ENCODE results near the gene FBXO38.

The FBXO38 gene

GRCh38 chr5:148426514-148426913 lies 42.8 kb downstream of the FBXO38 start:
- H3K9ac ChIP-seq (ENCODE audit: low read depth, low read length) = no peak overlapping the region
- peaks cover 18% of the 10 kb centered on the region for H3K36me3 ChIP-seq (ENCODE audit: insufficient read depth, low read length)
- no peaks in the 10 kb centered on the region for H3K9me3 ChIP-seq (ENCODE audit: control insufficient read depth, insufficient read depth, low read length)
- H3K4me1 ChIP-seq (ENCODE audit: insufficient read depth, low read length) = no peaks in the 10 kb centered on the region

- H3K9me3 ChIP-seq (ENCODE audit: control insufficient read depth, insufficient read depth, low read length) = no peaks in the 10 kb centered on the region
- H3K9ac ChIP-seq (ENCODE audit: low read depth, low read length) = no peak overlapping the region
- H3K4me1 ChIP-seq (ENCODE audit: insufficient read depth, low read length) = no peaks in the 10 kb centered on the region
- H3K36me3 ChIP-seq (ENCODE audit: insufficient read depth, low read length) = peaks cover 18% of the 10 kb centered on the region
These were observed 43.7 kb downstream of the FBXO38 start for GRCh38 chr5:148427370-148428042.

GRCh38 chr5:148428848-148429247 lies 45.1 kb downstream of the FBXO38 start:
- H3K9me3 ChIP-seq (ENCODE audit: control insufficient read depth, insufficient read depth, low read length) = no peaks in the 10 kb centered on the region
- peaks cover 21% of the 10 kb centered on the region for H3K36me3 ChIP-seq (ENCODE audit: insufficient read depth, low read length)
- H3K4me1 ChIP-seq (ENCODE audit: insufficient read depth, low read length) = no peaks in the 10 kb centered on the region
- H3K9ac ChIP-seq (ENCODE audit: low read depth, low read length) = no peak overlapping the region

GRCh38 chr5:148433826-148434225 lies 50.1 kb downstream of the FBXO38 start:
- Histone ChIP-seq H3K36me3 (ENCODE audit: insufficient read depth, low read length) (peaks cover 6% of the 10 kb centered on the region; the same call in 1 of the 2 replicates), H3K9me3 (ENCODE audit: control insufficient read depth, insufficient read depth, low read length) (no peaks in the 10 kb centered on the region), H3K9ac (ENCODE audit: low read depth, low read length) (no peak overlapping the region), H3K4me1 (ENCODE audit: insufficient read depth, low read length) (no peaks in the 10 kb centered on the region)

GRCh38 chr5:148436029-148436428 lies 52.3 kb downstream of the FBXO38 start:
- Histone ChIP-seq H3K9me3 (ENCODE audit: control insufficient read depth, insufficient read depth, low read length) (no peaks in the 10 kb centered on the region), H3K4me1 (ENCODE audit: insufficient read depth, low read length) (no peaks in the 10 kb centered on the region), H3K9ac (ENCODE audit: low read depth, low read length) (no peak overlapping the region), H3K36me3 (ENCODE audit: insufficient read depth, low read length) (peaks cover 14% of the 10 kb centered on the region; the same call in 1 of the 2 replicates)

GRCh38 chr5:148437249-148437648 lies 53.5 kb downstream of the FBXO38 start:
- H3K4me1 ChIP-seq (ENCODE audit: insufficient read depth, low read length) = no peaks in the 10 kb centered on the region
- peaks cover 14% of the 10 kb centered on the region; the same call in 1 of the 2 replicates for H3K36me3 ChIP-seq (ENCODE audit: insufficient read depth, low read length)
- no peaks in the 10 kb centered on the region for H3K9me3 ChIP-seq (ENCODE audit: control insufficient read depth, insufficient read depth, low read length)
- no peak overlapping the region for H3K9ac ChIP-seq (ENCODE audit: low read depth, low read length)

GRCh38 chr5:148438933-148439332 lies 55.2 kb downstream of the FBXO38 start:
- H3K36me3 ChIP-seq (ENCODE audit: insufficient read depth, low read length) = peaks cover 11% of the 10 kb centered on the region; the same call in 1 of the 2 replicates
- H3K9me3 ChIP-seq (ENCODE audit: control insufficient read depth, insufficient read depth, low read length) = no peaks in the 10 kb centered on the region
- H3K4me1 ChIP-seq (ENCODE audit: insufficient read depth, low read length) = no peaks in the 10 kb centered on the region
- H3K9ac ChIP-seq (ENCODE audit: low read depth, low read length) = no peak overlapping the region

GRCh38 chr5:148443241-148443640 lies 59.5 kb downstream of the FBXO38 start:
- H3K9me3 ChIP-seq (ENCODE audit: control insufficient read depth, insufficient read depth, low read length) = no peaks in the 10 kb centered on the region
- no peak overlapping the region for H3K9ac ChIP-seq (ENCODE audit: low read depth, low read length)
- peaks cover 11% of the 10 kb centered on the region; the same call in 1 of the 2 replicates for H3K36me3 ChIP-seq (ENCODE audit: insufficient read depth, low read length)
- no peaks in the 10 kb centered on the region; the same call in 1 of the 2 replicates for H3K4me1 ChIP-seq (ENCODE audit: insufficient read depth, low read length)

GRCh38 chr5:148443998-148444397 lies 60.2 kb downstream of the FBXO38 start:
- Histone ChIP-seq H3K36me3 (ENCODE audit: insufficient read depth, low read length) (peaks cover 6% of the 10 kb centered on the region; the same call in 1 of the 2 replicates), H3K9me3 (ENCODE audit: control insufficient read depth, insufficient read depth, low read length) (no peaks in the 10 kb centered on the region), H3K4me1 (ENCODE audit: insufficient read depth, low read length) (peaks cover 4% of the 10 kb centered on the region; the same call in 1 of the 2 replicates), H3K9ac (ENCODE audit: low read depth, low read length) (no peak overlapping the region)

- no peaks in the 10 kb centered on the region for H3K9me3 ChIP-seq (ENCODE audit: control insufficient read depth, insufficient read depth, low read length)
- no peak overlapping the region for H3K9ac ChIP-seq (ENCODE audit: low read depth, low read length)
- peaks cover 4% of the 10 kb centered on the region; the same call in 1 of the 2 replicates for H3K4me1 ChIP-seq (ENCODE audit: insufficient read depth, low read length)
- peaks cover 1% of the 10 kb centered on the region; the same call in 1 of the 2 replicates for H3K36me3 ChIP-seq (ENCODE audit: insufficient read depth, low read length)
These were observed 61.8 kb downstream of the FBXO38 start for GRCh38 chr5:148445578-148445977.

GRCh38 chr5:148446611-148447010 lies 62.9 kb downstream of the FBXO38 start:
- Histone ChIP-seq H3K4me1 (ENCODE audit: insufficient read depth, low read length) (peaks cover 4% of the 10 kb centered on the region; the same call in 1 of the 2 replicates), H3K9ac (ENCODE audit: low read depth, low read length) (no peak overlapping the region), H3K36me3 (ENCODE audit: insufficient read depth, low read length) (no peaks in the 10 kb centered on the region; the same call in 1 of the 2 replicates), H3K9me3 (ENCODE audit: control insufficient read depth, insufficient read depth, low read length) (no peaks in the 10 kb centered on the region)

GRCh38 chr5:148452499-148453193 lies 68.9 kb downstream of the FBXO38 start:
- H3K9me3 ChIP-seq (ENCODE audit: control insufficient read depth, insufficient read depth, low read length) = no peaks in the 10 kb centered on the region
- no peaks in the 10 kb centered on the region for H3K36me3 ChIP-seq (ENCODE audit: insufficient read depth, low read length)
- H3K9ac ChIP-seq (ENCODE audit: low read depth, low read length) = no peak overlapping the region
- H3K4me1 ChIP-seq (ENCODE audit: insufficient read depth, low read length) = peaks cover 14% of the 10 kb centered on the region

GRCh38 chr5:148454576-148454975 lies 70.8 kb downstream of the FBXO38 start:
- Histone ChIP-seq H3K9me3 (ENCODE audit: control insufficient read depth, insufficient read depth, low read length) (no peaks in the 10 kb centered on the region), H3K4me1 (ENCODE audit: insufficient read depth, low read length) (peaks cover 10% of the 10 kb centered on the region), H3K36me3 (ENCODE audit: insufficient read depth, low read length) (no peaks in the 10 kb centered on the region), H3K9ac (ENCODE audit: low read depth, low read length) (no peak overlapping the region)

GRCh38 chr5:148455185-148455584 lies 71.4 kb downstream of the FBXO38 start:
- Histone ChIP-seq H3K4me1 (ENCODE audit: insufficient read depth, low read length) (peaks cover 10% of the 10 kb centered on the region), H3K36me3 (ENCODE audit: insufficient read depth, low read length) (no peaks in the 10 kb centered on the region), H3K9me3 (ENCODE audit: control insufficient read depth, insufficient read depth, low read length) (no peaks in the 10 kb centered on the region), H3K9ac (ENCODE audit: low read depth, low read length) (no peak overlapping the region)

GRCh38 chr5:148457183-148457620 lies 73.4 kb downstream of the FBXO38 start:
- H3K36me3 ChIP-seq (ENCODE audit: insufficient read depth, low read length) = no peaks in the 10 kb centered on the region
- no peak overlapping the region for H3K9ac ChIP-seq (ENCODE audit: low read depth, low read length)
- no peaks in the 10 kb centered on the region for H3K9me3 ChIP-seq (ENCODE audit: control insufficient read depth, insufficient read depth, low read length)
- peaks cover 10% of the 10 kb centered on the region for H3K4me1 ChIP-seq (ENCODE audit: insufficient read depth, low read length)

Data from ES-I3 (cell line).